Choroid plexus epithelial cell (primary cell): ENCODE data around the gene CASQ2.

Experiments
- DNase-seq: peaks from one replicate; pipeline ENCODE4 v3.0.0-alpha.2; 2010; ENCODE audit warnings: low read depth
- H3K4me3 ChIP-seq: 2 replicates; pipeline ENCODE4 v1.5.1; 2011; ENCODE audit warnings: low read depth, mild to moderate bottlenecking, control low read depth, low read length, moderate library complexity
- CTCF ChIP-seq: conservative IDR thresholded peaks from 2 replicates; pipeline ENCODE4 v1.5.1; 2011; ENCODE audit warnings: low read depth, mild to moderate bottlenecking, control low read depth, inconsistent platforms, low read length, moderate library complexity

CASQ2 gene

GRCh38 chr1:115794976-115795639 is 26.6 kb upstream of the CASQ2 start:
- no peak for DNase-seq
- TF ChIP-seq CTCF, result no peak
- no peak overlapping the region for H3K4me3 ChIP-seq

GRCh38 chr1:115793162-115793561 is 24.6 kb upstream of the CASQ2 start:
- no peak overlapping the region for H3K4me3 ChIP-seq
- DNase-seq, result no peak
- no peak for TF ChIP-seq CTCF

- TF ChIP-seq CTCF, result no peak
- DNase-seq, result no peak
- no peak overlapping the region for H3K4me3 ChIP-seq
Measured at GRCh38 chr1:115791816-115792215, 23.3 kb upstream of the CASQ2 start.

GRCh38 chr1:115790846-115791245 is 22.3 kb upstream of the CASQ2 start:
- no peak for TF ChIP-seq CTCF
- H3K4me3 ChIP-seq, result no peak overlapping the region
- no peak for DNase-seq

GRCh38 chr1:115790356-115790755 is 21.8 kb upstream of the CASQ2 start:
- H3K4me3 ChIP-seq, result no peak overlapping the region
- DNase-seq, result no peak
- no peak for TF ChIP-seq CTCF

GRCh38 chr1:115783311-115783710 is 14.8 kb upstream of the CASQ2 start:
- TF ChIP-seq CTCF, result no peak
- H3K4me3 ChIP-seq, result no peak overlapping the region
- no peak for DNase-seq

GRCh38 chr1:115782571-115783281 is 14.2 kb upstream of the CASQ2 start:
- DNase-seq, result peak; percentile 82
- no peak for TF ChIP-seq CTCF
- H3K4me3 ChIP-seq, result no peak overlapping the region
